GM18499 (cell line): ENCODE results near the gene GTF3C1.

Experiments
- ATAC-seq: cut with Tn5 transposase; IDR thresholded peaks from one replicate; pipeline ENCODE4 v1.9.1; 2021; ENCODE audit warnings: moderate number of reproducible peaks; ENCODE audit not compliant: insufficient read depth, unreplicated experiment

The GTF3C1 gene

DNA sequence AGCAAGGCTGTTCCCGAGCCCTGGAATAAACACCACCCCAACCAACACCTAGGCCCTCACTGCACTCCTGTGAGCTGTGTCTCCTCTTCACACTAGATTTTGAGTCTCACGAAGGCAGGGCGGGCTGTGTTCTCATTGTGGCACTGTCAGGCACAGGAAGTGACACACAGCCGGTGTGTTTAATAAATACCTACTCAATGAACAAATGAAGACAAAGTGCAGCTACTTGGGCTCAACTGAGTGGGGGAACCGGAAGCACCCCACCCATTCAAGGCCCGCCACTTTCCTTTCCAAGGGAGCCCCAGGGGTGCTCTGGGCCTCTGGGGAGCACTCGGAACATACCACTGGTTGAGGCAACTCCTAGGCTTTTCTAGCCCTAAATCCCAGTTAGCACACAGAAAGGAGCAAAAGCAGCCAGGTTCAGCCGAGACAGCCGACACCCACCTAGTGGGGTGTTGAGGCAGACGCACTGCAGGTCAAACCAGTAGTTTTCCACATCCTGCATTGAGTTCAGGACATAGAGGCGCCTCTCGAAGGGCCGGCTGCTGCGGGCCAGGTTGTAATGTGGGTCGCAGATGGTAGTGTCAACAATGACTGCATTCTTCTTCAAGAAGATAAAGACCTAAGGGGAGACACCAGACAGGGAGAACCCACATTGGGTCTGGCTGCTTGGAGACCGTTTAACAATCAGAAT is 57.7 kb downstream of the GTF3C1 start:
- ATAC-seq = no peak

DNA sequence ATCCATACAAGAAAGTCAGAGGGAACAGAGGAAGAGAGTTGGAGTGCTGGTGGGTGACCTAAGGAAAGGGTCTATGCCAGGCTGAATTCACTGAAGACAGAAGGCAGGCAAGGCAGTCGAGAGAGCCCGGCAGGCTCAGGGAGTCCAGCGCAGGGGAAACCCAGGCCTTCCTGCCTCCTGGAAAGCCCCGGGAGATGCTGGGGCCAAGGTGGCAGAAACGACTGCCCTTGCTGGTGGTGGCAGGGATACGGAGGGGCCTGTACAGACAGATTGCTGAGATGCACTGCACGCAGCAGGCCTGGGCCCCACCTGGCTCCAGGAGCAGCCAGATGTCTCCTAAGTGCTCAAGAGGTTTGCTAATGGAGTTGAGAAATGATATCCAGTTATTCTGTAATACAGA is 59.8 kb downstream of the GTF3C1 start:
- no peak for ATAC-seq

DNA sequence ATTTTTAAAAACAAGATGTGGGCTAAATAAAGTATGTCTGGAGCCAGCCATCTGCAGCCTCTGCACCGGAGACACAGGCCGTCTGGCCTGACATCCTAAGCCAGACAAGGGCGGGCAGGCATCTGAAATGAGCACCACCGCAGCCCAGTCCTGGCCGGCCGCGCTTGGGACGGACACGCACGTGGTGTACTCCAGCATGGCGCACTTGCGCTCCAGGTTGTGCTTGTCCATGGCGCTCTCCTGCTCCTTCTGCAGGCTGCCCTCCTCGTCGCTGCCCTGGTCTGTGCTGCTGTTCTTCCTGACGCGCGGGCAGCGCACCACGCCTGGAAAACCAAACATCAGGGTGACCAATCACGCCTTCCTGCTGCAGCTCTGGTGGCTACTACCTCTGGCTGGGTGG is 60.3 kb downstream of the GTF3C1 start:
- no peak for ATAC-seq

DNA sequence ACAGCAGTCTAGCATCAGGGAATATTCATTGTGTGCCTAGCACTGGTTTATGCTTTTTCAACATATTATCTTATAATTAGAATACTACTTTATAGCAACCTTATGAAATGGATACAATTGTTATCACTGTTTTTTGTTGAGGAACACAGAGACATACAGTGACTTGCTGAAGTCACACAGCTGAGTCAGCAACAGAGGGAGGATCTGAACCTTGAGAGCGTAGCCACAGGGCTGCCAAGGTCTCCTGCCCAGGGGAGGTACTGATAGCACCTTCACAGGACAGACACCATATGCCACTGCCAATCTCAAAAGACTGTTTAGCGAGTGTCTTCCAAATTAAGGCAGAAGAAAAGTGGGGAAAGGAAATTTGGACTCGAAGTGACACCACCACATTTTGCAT is 63.0 kb downstream of the GTF3C1 start:
- ATAC-seq = no peak

DNA sequence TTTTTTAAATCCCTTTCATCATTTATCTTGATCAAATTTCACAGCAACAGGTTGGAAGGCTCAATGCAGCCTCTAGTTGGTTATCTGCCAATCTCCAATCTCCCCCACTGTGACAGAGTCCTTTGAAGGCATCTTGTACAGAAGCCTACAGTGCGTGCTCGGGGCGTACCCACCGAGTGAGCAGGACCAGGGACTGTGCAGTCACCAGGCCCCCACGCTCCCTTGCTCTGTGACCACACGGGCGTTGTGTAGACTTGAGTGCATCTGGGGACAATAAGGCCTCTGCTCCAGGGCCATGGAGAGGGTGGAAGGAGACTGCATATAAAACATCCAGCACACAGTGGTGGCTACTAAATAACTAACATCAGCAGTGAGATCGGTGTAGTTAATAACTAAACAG is 63.4 kb downstream of the GTF3C1 start:
- ATAC-seq = no peak

DNA sequence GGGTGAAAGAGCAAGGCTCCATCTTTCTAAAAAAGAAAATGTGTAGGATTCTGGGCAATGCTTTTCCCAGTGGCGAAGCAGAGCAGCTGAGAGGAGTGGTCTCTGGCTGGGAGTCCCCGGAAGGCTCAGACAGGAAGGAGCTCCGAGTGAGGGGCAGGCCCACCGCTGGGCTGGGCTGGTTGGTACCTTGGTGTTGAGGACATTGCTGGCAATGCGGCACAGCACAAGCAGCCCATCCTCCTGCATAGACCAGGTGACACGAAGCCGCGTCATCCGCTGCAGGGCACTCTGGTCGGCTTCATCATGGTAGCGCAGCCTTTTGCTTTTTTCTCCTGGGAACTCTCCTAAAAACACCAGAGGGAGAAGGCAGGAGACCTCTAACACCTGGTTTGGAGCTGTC is 63.9 kb downstream of the GTF3C1 start:
- no peak for ATAC-seq

DNA sequence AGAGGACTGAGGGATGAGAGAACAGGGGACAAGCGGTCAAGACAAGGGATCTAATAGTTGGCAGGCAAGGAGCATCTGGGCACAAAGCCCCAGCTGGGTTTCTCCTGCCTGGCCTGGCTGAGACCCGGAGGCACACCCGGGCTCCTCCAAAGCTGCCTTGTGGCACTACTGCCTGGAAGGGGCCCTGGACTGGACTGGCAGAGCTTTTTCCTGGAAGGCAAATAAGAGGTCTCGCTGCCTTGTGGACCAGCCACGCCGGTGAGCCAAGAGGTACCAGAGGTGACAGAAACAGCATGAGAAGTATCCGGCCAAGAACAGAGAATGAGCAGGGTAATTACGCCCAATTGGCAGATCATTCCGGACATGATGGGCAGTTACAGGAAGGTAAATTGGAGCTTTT is 64.6 kb downstream of the GTF3C1 start:
- no peak for ATAC-seq

DNA sequence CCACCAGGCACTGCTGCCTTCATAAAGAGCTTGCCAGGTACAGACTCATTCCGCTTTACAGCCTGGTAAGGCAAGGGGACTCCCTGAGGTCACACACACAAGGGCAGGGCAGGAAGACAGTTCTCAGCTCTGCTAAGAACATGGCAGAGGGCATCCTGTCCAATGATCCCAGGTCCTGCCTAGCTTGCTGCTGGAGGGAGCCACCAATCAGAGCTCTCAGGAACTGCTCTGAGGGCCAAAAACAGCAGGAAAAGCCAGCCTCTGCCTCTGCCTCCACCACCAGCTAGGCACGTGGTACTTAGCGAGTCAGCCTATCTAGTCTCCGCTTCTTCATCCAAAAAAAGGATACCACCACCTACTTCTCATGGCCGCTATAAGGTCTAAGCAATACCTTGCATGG is 66.1 kb downstream of the GTF3C1 start:
- ATAC-seq = no peak

DNA sequence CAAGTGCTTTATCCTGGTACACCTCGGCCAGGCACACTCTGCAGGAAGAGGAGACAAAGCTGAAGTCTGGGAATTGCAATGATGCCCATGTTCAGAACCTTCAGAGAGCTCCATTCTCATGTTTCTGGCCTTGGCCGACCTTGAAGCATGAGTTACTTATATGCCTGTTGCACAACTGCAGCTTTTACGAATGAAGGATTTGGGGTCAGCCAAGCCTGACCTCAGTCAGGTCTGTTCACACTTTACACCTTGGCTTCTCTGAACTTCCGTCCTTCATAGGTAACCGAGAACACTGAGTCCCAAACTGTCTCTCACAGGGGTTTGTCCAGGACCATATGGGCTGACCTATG is 66.7 kb downstream of the GTF3C1 start:
- no peak for ATAC-seq

DNA sequence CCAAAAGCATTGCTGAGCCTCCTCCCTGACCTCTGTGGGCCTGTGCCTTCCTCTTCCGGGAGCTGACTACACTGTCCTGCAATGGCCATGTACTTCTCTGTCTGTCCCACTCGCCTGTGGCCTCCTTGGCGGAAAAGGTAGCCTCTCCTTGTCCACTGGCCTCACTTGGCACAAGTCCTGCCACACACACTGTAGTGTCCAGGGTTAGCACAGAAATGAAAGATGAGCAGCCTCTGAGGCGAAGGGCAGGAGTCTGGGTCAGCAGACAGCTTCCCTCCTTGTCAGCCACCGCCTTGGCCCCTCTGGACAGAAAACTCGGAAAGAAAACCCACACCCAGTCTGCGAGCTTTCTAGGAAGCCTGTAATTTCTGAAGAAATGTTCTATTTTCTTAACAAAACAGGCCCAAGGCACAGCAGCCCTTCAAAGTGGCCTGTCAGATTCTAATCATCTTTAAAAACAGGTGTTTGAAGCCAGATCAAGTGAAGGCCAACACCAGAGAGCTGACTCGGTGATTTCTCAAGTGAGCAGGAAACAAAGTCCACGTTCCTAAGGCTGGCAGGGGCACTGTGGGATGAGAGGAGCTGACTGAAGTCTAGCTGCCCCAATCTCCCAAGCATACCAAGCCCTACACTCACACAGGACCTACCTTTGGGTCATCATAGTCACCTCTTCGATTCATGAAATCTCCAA is 67.2 kb downstream of the GTF3C1 start:
- ATAC-seq = no peak

DNA sequence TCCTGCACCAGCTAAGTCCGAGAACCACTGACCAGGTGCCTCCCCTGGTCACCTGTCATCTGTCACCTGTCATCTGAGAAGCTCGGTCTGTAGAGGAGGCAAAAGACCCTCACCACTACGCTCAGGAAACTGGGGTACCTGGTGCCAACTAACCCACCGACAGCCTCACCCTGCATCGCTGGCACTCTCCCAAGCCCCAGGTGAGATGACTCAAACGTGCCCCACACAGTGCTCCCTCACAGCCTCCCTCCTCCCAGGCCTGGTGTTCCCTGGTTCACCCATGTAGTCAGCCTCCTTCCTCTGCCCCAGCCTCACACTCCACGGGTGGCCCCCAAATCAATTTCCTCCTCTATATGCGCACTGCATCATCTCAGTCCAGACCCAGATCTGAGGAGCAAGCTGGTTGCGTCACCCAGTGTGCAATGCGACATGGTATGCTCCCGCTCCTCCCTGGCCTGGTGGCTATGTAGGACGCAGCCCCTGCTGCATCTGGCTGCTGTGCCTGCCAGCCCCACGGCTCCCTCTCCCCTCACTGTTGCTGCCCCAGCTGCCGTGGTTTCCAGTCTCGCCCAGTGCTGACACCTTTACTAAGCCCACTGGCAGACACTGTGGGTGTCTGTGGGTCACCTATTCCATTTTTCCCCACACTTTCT is 68.3 kb downstream of the GTF3C1 start:
- no peak for ATAC-seq

DNA sequence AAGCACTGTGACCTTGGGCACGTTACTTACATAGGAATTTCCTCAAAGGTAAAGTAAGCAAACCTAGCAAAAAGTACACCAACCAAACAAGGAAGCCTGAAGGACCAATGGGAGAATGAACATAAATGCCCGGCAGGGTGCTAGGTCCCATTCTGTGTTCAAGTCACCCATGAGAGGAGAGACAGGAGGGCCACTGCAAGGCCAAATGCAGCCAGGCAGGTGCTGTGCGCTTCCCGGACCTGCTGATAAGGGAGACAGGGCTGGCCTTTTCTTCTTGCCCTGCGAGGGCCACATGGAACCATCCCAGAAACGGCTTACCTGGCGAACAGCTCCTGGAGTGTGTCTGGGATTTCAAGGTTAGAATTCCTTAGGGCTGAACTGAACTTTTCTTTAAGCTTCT is 69.0 kb downstream of the GTF3C1 start:
- ATAC-seq = no peak

DNA sequence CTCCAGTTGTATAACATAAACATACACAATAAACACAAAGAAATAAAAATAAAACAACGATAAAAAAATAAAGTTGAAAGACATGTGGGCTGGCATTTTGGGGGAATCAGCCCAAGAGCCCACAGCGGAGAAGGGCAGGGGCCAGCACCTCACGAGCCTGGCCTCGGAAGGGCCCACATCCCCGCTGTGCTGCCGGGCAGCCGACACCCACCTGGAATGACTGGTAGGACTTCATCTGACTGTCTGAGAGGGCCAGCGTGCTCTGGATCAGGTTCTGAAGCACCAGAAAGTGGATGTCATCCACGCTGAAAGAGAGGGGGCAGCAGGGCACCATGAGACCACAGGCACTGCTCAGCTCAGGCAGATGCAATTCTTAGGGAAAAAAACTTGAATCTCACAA is 73.5 kb downstream of the GTF3C1 start:
- ATAC-seq = no peak

DNA sequence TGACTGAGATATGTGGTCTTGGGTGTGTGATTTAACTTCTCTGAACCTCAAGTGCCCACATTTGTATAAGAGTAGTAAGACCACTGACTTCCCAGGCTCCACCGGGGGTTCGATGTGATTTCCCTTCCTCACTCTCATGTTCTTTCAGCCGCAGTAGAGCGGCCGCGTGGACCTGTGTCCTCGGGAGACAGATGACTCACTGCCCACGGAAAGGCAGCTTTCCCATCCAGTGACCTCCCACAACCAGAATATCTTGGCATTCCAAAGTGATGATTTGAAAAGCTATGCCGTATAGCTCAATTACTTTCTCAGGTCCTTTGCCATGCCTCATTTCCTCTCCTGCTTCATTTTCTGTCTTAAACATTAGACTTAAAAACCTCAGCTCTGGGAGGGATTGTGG is 74.2 kb downstream of the GTF3C1 start:
- no peak for ATAC-seq

DNA sequence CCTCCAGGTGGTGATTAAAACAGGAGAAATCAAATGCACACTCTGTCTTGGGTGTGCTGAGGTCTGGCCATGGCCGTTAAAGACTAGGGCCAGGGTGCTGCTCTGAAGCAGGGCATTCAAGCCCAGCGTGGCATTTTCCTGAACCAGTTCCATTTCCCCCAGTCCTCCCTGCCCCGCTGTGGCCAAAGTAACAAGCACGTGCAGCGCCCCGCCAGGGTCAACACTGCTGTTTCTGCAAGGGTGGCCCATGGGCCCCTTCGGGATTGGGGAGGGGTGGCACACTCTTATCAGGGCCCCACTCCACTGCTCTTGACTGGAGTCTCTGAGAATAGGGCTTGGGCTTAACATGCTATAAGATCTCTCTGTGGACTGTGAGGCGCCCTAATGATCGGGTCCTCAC is 74.8 kb downstream of the GTF3C1 start:
- ATAC-seq = no peak

DNA sequence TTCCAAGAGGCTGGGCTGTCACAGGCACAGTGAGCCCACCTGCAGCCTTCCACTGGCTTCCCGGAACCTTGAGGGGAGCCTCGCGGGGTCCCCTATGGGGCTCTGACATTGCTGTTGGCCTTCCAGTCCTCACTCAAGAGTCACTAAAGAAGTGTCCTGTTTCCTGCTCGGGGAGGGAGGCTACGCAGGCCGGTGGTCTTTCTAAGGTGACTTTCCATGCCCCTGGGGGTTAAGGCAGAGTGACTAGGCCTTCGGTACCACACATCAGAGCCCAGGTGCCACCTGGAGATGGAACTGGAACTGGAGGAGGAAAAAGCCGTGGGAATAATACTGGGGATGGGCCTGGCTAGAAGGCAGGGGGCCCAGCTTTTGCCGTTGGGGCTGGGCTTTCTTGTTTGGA is 75.7 kb downstream of the GTF3C1 start:
- ATAC-seq = no peak

DNA sequence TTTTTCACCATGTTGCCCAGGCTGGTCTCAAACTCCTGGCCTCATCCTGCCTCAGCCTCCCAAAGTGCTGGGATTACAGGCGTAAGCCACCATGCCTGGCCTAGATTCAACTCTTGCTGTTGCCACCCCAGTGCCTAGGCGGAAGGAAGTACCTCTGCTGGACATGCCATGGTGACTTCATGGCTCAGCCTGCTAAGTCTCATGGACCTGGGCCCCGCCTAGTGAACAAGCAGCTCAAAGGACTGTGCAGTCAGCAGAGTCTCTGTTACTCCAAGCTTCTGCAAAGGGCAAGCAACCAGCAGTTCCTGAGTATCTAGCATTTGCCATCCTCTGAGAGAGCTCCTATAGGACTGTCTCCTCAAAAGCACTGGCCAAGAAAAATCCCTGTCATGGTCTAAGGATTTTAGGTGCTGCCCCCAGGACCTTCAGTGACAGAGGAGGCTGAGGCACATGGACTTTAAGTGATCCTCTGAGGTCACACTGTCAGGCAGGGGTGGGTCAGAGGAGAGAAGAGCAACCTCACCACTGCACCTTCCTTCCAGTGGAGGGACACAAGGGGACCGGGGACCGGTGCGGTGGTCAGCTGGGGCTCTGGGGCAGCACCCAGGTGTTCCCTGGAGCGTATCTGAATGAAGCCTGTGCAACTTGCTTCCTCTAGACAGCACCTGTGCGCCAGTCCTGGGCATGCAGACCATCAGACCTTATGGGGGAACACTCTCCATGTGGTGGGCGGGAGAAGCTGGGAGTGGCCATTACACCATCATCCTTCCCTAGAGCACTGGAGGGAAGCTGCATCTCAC is 76.4 kb downstream of the GTF3C1 start:
- no peak for ATAC-seq

DNA sequence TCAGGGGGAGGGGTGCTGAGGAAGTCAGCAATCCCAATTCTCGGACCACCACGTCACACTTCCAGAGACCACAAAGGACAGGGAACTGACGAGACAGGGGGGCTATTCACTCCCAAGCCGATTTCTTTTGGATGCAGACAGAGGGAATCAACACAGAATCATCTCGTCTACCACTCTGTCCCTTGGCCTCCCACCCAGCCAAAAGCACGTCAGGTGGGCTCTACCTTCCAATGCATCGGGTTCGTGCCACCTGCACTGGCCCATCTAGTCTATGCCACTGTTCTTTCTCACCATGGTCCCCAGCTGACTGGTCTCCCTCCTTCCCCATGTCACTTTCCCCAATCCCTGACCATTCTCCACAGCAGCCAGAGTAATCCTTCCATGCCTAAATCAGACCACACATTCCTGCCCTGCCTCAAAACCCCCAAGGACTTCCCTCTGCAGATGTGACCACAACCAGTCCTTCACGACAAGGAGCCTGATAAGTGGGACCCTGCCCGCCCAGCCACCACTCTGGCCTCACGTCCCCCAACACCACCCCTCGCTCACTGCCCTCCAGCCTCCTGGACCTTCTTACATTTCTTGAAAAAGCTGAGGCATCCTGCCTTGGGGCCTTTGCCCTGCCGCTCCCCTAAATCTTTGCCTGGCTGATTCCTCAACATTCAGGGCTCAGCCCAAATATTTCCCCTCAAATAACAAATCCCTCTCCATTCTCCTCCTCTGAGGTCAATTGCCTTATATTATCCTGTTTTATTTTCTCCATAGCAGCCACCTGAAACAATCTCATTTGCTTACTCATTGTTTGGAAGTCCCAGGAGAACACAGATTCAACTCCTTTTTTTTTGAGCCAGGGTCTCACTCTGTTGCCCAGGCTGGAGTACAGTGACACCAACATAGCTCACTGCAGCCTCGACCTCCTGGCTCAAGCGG is 77.4 kb downstream of the GTF3C1 start:
- ATAC-seq = no peak

DNA sequence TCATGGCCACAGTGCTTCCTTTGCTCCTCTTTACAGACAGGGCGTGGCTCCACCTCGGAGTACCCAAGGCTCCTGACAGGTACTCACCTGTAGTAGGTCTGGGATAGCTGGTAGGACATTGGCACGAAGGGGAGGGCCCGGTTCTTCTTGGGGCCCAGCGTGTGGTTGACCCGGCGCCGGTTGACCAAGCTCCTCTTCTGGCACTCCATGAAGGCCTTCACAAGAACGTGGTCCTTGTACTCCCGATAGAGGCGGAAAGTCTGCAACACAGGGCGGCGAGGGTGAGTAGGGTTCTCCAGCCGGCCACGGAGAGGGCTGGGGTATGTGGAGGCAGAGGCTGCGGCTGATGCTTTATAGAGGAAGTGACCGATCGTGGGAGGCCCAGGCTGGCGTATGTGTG is 78.1 kb downstream of the GTF3C1 start:
- ATAC-seq = no peak
